Vagina (tissue), 2 donors: Measurements from ENCODE around the gene BFAR. TPM values are rescaled to one million over a fixed set of nuclear protein-coding genes. Genes with fewer than 3 reads are reported as not detected.
"Not testable (repeated sequence)": the region's sequence is repeated elsewhere in the genome, so short reads cannot be mapped to it uniquely, and the experiment has no call there.

Source experiments
- DNase-seq, 2 donors: peaks; one replicate each; pipeline ENCODE4 v3.0.0-alpha.2; 2017; ENCODE audit errors: extremely low spot score in 2 of 2
- H3K27ac ChIP-seq: fragments of 200-600 bp; sonication (generic); one replicate; pipeline ENCODE4 v1.5.1; 2019
- H3K27me3 ChIP-seq: fragments of 200-600 bp; sonication (generic); one replicate; pipeline ENCODE4 v1.5.1; 2019
- H3K36me3 ChIP-seq, 2 donors: fragments of 200-600 bp; sonication (generic); one replicate each; pipeline ENCODE4 v1.5.1; 2017 to 2019
- H3K4me1 ChIP-seq: fragments of 200-600 bp; sonication (generic); one replicate; pipeline ENCODE4 v1.5.1; 2019
- H3K4me3 ChIP-seq, 2 donors: fragments of 200-600 bp; sonication (generic); 1 replicate in 1 of 2; 2 replicates in 1 of 2; pipeline ENCODE4 v1.5.1; 2016 to 2019
- H3K9me3 ChIP-seq: fragments of 200-600 bp; sonication (generic); one replicate; pipeline ENCODE4 v1.5.1; 2019
- POLR2A ChIP-seq, 2 donors: fragments of 450-650 bp; IDR thresholded peaks; one replicate each; pipeline ENCODE4 v1.6.1; 2017; ENCODE audit warnings: antibody characterized with exemption in 2 of 2, mild to moderate bottlenecking in 2 of 2, moderate library complexity in 2 of 2
- POLR2AphosphoS5 ChIP-seq, 2 donors: sonication (generic); formaldehyde crosslinking; IDR thresholded peaks; one replicate each; pipeline ENCODE4 v1.9.0; 2017; ENCODE audit warnings: antibody characterized with exemption in 2 of 2, mild to moderate bottlenecking in 2 of 2, low read depth in 1 of 2; ENCODE audit not compliant: insufficient read depth in 1 of 2
- intact Hi-C: fragments of 100-400 bp; cut with DNase I; formaldehyde crosslinking; loops from one replicate; pipeline ENCODE4 v1.15.1; 2023
- total RNA-seq: library from RNA; depleted of rRNA; stranded (reverse); fragments of >200 nt; gene quantifications from one replicate; pipeline ENCODE4 v1.2.3, GENCODE V29; 2016
- TF ChIP-seq, protein P1 (sequence below), 3 experiments: fragments of 450-650 bp in 2 of 3; fragments of 200-600 bp in 1 of 3; sonication (generic) in 1 of 3; IDR thresholded peaks; one replicate each; pipeline ENCODE4 v1.5.1; 2017 to 2019; ENCODE audit warnings: antibody characterized with exemption in 3 of 3, mild to moderate bottlenecking in 2 of 3, moderate library complexity in 2 of 3

The BFAR gene
- total RNA-seq, 1 donor from 2014 or later = 44.4 TPM

DNA sequence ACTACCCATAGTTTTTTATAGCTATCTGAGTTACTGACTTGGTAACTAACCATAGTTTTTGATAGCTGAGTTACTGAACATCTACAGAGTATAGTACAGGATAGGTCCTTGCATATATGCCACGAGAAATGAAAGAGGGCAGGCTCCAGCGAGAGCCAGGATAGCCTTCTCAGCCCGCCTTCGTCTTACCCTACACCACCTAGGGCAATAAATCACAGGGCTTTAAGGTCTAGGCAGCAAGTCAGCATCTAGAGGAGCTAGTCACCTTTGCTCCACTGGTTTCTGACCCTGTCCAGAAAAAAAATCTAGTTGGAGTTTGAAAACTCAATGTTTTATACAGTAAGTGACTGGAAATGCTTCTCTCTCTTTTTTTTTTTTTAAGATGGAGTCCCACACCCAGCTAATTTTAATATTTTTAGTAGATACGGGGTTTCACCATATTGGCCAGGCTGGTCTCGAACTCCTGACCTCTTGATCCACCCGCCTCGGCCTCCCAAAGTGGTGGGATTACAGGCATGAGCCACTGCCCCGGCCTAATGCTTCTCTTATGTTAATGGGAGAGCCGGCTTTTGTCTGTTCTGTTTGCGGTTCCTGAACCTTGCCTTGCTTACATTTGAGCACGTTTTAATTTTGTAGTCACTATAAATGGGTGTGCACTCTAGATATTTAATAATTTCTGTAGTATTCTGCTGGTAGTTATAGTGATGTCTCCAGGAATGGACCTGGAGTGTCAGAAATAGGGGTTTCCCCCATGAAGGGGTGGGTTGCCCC lies 2.8 kb downstream of the BFAR start:
- Histone ChIP-seq H3K9me3 (no peaks in the 10 kb centered on the region), H3K27me3 (no peaks in the 10 kb centered on the region), H3K27ac (no peak overlapping the region), H3K4me3 (no peak overlapping the region), H3K36me3 (peaks cover 0 to 7% of the 10 kb centered on the region in 2 donors), H3K4me1 (peaks cover 52% of the 10 kb centered on the region)
- no peak for TF ChIP-seq POLR2AphosphoS5 (IDR thresholded peaks at IDR 0.05; ENCODE audit: insufficient read depth in 1 of 2, low read depth in 1 of 2)
- TF ChIP-seq, protein P1, sequence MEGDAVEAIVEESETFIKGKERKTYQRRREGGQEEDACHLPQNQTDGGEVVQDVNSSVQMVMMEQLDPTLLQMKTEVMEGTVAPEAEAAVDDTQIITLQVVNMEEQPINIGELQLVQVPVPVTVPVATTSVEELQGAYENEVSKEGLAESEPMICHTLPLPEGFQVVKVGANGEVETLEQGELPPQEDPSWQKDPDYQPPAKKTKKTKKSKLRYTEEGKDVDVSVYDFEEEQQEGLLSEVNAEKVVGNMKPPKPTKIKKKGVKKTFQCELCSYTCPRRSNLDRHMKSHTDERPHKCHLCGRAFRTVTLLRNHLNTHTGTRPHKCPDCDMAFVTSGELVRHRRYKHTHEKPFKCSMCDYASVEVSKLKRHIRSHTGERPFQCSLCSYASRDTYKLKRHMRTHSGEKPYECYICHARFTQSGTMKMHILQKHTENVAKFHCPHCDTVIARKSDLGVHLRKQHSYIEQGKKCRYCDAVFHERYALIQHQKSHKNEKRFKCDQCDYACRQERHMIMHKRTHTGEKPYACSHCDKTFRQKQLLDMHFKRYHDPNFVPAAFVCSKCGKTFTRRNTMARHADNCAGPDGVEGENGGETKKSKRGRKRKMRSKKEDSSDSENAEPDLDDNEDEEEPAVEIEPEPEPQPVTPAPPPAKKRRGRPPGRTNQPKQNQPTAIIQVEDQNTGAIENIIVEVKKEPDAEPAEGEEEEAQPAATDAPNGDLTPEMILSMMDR (IDR thresholded peaks at IDR 0.05) = no peak
- no peak for TF ChIP-seq POLR2A (IDR thresholded peaks at IDR 0.05)
- no peak for DNase-seq
- intact Hi-C loops = no loop called here

DNA sequence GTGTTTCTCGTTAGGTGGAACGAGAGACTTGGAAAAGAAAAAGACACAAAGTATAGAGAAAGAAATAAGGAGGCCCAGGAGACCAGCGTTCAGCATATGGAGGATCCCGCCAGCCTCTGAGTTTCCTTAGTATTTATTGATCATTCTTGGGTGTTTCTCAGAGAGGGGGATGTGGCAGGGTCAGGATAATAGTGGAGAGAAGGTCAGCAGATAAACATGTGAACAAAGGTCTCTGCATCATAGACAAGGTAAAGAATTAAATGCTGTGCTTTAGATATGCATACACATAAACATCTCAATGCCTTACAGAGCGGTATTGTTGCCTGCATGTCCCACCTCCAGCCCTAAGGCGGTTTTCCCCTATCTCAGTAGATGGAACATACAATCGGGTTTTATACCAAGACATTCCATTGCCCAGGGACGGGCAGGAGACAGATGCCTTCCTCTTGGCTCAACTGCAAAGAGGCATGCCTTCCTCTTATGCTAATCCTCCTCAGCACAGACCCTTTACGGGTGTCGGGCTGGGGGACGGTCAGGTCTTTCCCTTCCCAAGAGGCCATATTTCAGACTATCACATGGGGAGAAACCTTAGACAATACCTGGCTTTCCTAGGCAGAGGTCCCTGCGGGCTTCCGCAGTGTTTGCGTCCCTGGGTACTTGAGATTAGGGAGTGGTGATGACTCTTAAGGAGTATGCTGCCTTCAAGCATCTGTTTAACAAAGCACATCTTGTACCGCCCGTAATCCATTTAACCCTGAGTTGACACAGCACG lies 3.6 kb downstream of the BFAR start:
- Histone ChIP-seq H3K36me3 (peaks cover 0 to 13% of the 10 kb centered on the region in 2 donors), H3K4me1 (peaks cover 47% of the 10 kb centered on the region)
- H3K9me3 ChIP-seq, intact Hi-C loops, H3K4me3 ChIP-seq, DNase-seq, H3K27me3 ChIP-seq, H3K27ac ChIP-seq: not testable (repeated sequence)

DNA sequence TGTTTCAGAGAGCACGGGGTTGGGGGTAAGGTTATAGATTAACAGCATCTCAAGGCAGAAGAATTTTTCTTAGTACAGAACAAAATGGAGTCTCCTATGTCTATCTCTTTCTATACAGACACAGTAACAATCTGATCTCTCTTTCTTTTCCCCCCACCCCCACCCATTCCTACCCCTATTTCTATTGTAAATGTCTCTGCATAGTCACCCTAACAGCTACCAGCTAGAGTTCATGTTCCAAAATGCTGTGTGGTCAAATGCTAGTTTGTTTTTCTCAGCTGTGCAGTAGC lies 4.1 kb downstream of the BFAR start:
- H3K4me3 ChIP-seq, DNase-seq, H3K27ac ChIP-seq, H3K9me3 ChIP-seq, intact Hi-C loops, H3K27me3 ChIP-seq: not testable (repeated sequence)
- Histone ChIP-seq H3K4me1 (peaks cover 44% of the 10 kb centered on the region), H3K36me3 (peaks cover 0 to 13% of the 10 kb centered on the region in 2 donors)

DNA sequence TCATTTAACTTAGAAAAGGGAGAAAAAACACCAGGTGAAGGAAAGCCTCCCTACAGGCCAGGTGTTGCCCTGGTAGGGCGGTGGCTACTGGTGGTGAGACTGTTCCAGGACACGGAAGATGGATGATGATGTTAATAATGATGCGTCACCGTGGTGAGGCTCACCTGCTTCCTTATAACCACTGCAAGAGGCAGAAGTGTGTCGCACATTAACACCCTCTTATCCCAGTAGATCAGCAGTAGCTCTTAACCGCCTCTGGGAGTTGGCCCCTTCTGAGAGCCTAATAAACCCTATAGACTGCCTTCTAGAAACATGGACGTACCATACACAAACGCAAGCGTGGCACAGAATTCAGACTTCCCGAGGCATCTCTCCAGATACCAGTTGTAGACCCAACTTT lies 7.8 kb downstream of the BFAR start:
- Histone ChIP-seq H3K9me3 (no peaks in the 10 kb centered on the region), H3K36me3 (peaks cover 0 to 27% of the 10 kb centered on the region in 2 donors), H3K27me3 (no peaks in the 10 kb centered on the region), H3K27ac (no peak overlapping the region), H3K4me3 (no peak overlapping the region), H3K4me1 (peaks cover 26% of the 10 kb centered on the region)
- no peak for DNase-seq
- intact Hi-C loops = no loop called here
- peak in 1 of 2 donors; percentile 35 for TF ChIP-seq POLR2AphosphoS5 (IDR thresholded peaks at IDR 0.05; ENCODE audit: insufficient read depth in 1 of 2, low read depth in 1 of 2)
- TF ChIP-seq, protein P1 (IDR thresholded peaks at IDR 0.05) = no peak

DNA sequence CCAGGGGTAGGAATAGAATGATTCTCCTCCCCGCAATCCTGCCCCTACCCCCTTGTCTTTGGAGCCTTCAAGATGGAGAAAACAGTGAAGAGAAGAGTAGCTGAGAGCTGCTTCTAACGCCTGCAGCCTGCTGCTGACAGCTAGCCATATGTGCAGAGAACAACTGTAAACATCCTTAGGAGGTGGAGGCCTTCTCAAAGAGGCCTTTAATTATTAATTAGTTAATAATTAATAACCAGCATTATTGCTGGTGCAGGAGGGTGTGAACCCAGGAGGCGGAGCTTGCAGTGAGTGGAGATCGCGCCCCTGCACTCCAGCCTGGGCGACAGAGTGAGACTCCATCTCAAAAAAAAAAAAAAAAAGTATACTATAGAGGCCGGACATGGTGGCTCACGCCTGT lies 8.5 kb downstream of the BFAR start:
- H3K27ac ChIP-seq = no peak overlapping the region
- H3K4me1 ChIP-seq = peaks cover 20% of the 10 kb centered on the region
- peaks cover 0 to 34% of the 10 kb centered on the region in 2 donors for H3K36me3 ChIP-seq
- no peaks in the 10 kb centered on the region for H3K27me3 ChIP-seq
- no peak for DNase-seq
- H3K4me3 ChIP-seq = no peak overlapping the region
- no peaks in the 10 kb centered on the region for H3K9me3 ChIP-seq
- no peak for TF ChIP-seq POLR2A (IDR thresholded peaks at IDR 0.05)
- TF ChIP-seq POLR2AphosphoS5 (IDR thresholded peaks at IDR 0.05; ENCODE audit: insufficient read depth in 1 of 2, low read depth in 1 of 2) = no peak
- TF ChIP-seq, protein P1 (IDR thresholded peaks at IDR 0.05) = no peak
- intact Hi-C loops = no loop called here

DNA sequence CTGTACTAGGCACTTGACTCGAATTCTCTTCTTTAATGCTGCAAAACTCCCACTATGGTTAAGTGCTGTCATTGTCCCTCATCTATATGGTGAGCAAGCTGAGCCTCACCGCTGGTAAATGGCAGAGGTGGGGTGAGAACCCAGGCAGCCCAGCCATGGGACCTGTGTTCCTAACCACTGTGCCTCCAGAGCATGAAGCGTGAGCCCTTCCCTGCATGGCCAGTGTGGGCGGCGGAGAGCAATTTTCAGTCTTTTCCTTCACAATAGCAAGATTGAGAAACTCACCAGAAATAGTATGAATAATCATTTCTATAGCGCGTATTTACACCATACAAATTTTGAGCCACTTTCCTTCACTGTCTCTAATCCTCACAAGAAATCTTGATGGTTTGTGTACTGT lies 9.2 kb downstream of the BFAR start:
- Histone ChIP-seq H3K9me3 (no peaks in the 10 kb centered on the region), H3K36me3 (peaks cover 0 to 35% of the 10 kb centered on the region in 2 donors), H3K27me3 (no peaks in the 10 kb centered on the region), H3K4me1 (peaks cover 13% of the 10 kb centered on the region), H3K4me3 (no peak overlapping the region), H3K27ac (no peak overlapping the region)
- intact Hi-C loops = no loop called here
- TF ChIP-seq, protein P1 (IDR thresholded peaks at IDR 0.05) = no peak
- TF ChIP-seq POLR2AphosphoS5 (IDR thresholded peaks at IDR 0.05; ENCODE audit: insufficient read depth in 1 of 2, low read depth in 1 of 2) (no peak), POLR2A (IDR thresholded peaks at IDR 0.05) (no peak)
- no peak for DNase-seq
